Measurements from ENCODE around the gene SUGCT. TPM values are rescaled to one million over a fixed set of nuclear protein-coding genes. Genes with fewer than 3 reads are reported as not detected.

The SUGCT gene
- total and polyA plus RNA-seq, 2 of the 8 experiments (the other 6 are each of a cell fraction or from before 2014, with no cell fraction given) = 2.8 to 5.4 TPM

DNA sequence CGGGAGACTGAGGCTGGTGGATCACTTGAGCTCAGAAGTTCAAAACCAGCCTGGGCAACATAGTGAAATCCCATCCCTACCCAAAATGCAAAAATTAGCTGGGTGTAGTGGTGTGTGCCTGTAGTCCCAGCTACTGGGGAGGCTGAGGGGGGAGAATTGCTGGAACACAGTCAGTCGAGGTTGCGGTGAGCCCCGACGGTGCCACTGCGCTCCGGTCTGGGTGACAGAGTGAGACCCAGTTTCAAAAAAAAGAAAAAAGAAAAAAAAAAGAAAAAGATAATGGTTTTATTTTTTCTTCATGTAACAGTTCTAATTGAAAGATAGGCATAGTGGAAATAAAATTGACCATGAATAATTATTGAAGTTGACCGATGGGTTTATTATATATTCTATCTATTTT is 99.9 kb downstream of the SUGCT start:
- no peak for TF ChIP-seq POLR2AphosphoS5 (IDR thresholded peaks at IDR 0.05; ENCODE audit: low read depth, low read length)
- TF ChIP-seq KDM4A (IDR thresholded peaks at IDR 0.05; ENCODE audit: low read depth, low read length, severe bottlenecking) = no peak
- TF ChIP-seq POLR2A (IDR thresholded peaks at IDR 0.05; ENCODE audit: control extremely low read depth in 1 of 2, low read depth in 2 of 2, low read length in 2 of 2) = no peak
- Histone ChIP-seq H3K9me3 (ENCODE audit: insufficient read depth in 2 of 2, low read depth in 1 of 2, low read length in 1 of 2) (no peaks in the 10 kb centered on the region), H3K27me3 (replicated peaks in 1 of 4; ENCODE audit: control insufficient read depth in 3 of 4, extremely low read depth in 1 of 4, insufficient read depth in 3 of 4, low read length in 3 of 4) (no peaks in the 10 kb centered on the region; a peak in 2 of 7 replicates), H4K20me1 (replicated peaks in 1 of 2; ENCODE audit: control insufficient read depth in 1 of 2, insufficient read depth in 2 of 2, low read length in 2 of 2) (no peaks in the 10 kb centered on the region), H3K27ac (ENCODE audit: low read depth, low read length) (no peak overlapping the region), H2AK5ac (ENCODE audit: low read depth, low read length) (no peak overlapping the region), H3K56ac (replicated peaks; ENCODE audit: insufficient read length, low read depth, low read length) (no peak overlapping the region), H4K8ac (ENCODE audit: extremely low read depth, insufficient read depth, low read length) (no peak overlapping the region), H2BK15ac (ENCODE audit: low read length) (no peak overlapping the region), H3K4ac (replicated peaks; ENCODE audit: insufficient read length, low read depth, low read length) (no peak overlapping the region), H2BK5ac (ENCODE audit: low read depth, low read length) (no peak overlapping the region), H3K23me2 (ENCODE audit: low read depth, low read length) (no peaks in the 10 kb centered on the region), H3K9ac (replicated peaks in 1 of 4; ENCODE audit: extremely low read depth in 1 of 4, low read depth in 3 of 4, low read length in 3 of 4) (no peak overlapping the region), H2BK20ac (ENCODE audit: low read length) (no peak overlapping the region), H3K4me1 (replicated peaks in 1 of 4; ENCODE audit: control insufficient read depth in 3 of 4, insufficient read depth in 4 of 4, low read length in 3 of 4) (no peaks in the 10 kb centered on the region), H2AFZ (ENCODE audit: low read length) (no peak overlapping the region), H3K23ac (ENCODE audit: insufficient read length) (no peak overlapping the region), H3K36me3 (ENCODE audit: control insufficient read depth in 2 of 4, insufficient read depth in 4 of 4, low read length in 3 of 4) (no peaks in the 10 kb centered on the region), H3K18ac (ENCODE audit: extremely low read depth, low read length) (no peak overlapping the region), H3K4me2 (ENCODE audit: insufficient read depth in 1 of 2, low read depth in 2 of 2, low read length in 2 of 2) (no peak overlapping the region), H2BK120ac (replicated peaks; ENCODE audit: low read depth, low read length) (no peak overlapping the region), H3K79me1 (ENCODE audit: low read depth, low read length) (no peaks in the 10 kb centered on the region), H4K91ac (replicated peaks; ENCODE audit: insufficient read length, low read length) (no peak overlapping the region), H3K14ac (ENCODE audit: insufficient read length) (no peak overlapping the region), H2BK12ac (ENCODE audit: low read depth, low read length) (no peak overlapping the region), H3K4me3 (ENCODE audit: extremely low read depth in 1 of 4, insufficient read depth in 2 of 4, low read depth in 3 of 4, low read length in 4 of 4) (no peak overlapping the region), H3K79me2 (ENCODE audit: control insufficient read depth in 1 of 2, insufficient read depth in 2 of 2, low read length in 2 of 2) (no peaks in the 10 kb centered on the region), H4K5ac (ENCODE audit: insufficient read length, low read depth, low read length) (no peak overlapping the region)
- no peak for FAIRE-seq
- 87% methylated on average over 4 of the region's 8 CpGs; no CpG with 5 or more reads in 1 of the 2 experiments for WGBS, 2 experiments (ENCODE audit: extremely low coverage in 1 of 2, insufficient coverage in 1 of 2, insufficient read length in 1 of 2, insufficient replicate concordance in 2 of 2, low coverage in 1 of 2, low lambda C conversion rate in 2 of 2, missing lambda C conversion rate in 1 of 2)
- CTCF ChIA-PET (ENCODE audit: partially characterized antibody) = no interaction called here
- no peak for DNase-seq (ENCODE audit: low read depth in 1 of 2, low spot score in 2 of 2)
- POLR2A ChIA-PET (ENCODE audit: partially characterized antibody) = no interaction called here
